Coronary artery (tissue), 2 donors: ENCODE measurements around the gene ST8SIA6.

ENCODE experiments used
- DNase-seq: peaks from one replicate; pipeline ENCODE4 v3.0.0-alpha.2; 2017; ENCODE audit warnings: low spot score
- H3K27ac ChIP-seq, 2 donors: fragments of 200-600 bp; sonication (generic); one replicate each; pipeline ENCODE4 v1.5.1; 2016 to 2019
- H3K4me3 ChIP-seq: fragments of 200-600 bp; sonication (generic); 2 replicates; pipeline ENCODE4 v1.5.1; 2016; ENCODE audit warnings: mild to moderate bottlenecking, moderate library complexity
- CTCF ChIP-seq: fragments of 200-600 bp; sonication (generic); IDR thresholded peaks from one replicate; pipeline ENCODE4 v1.5.1; 2019; ENCODE audit warnings: antibody characterized with exemption

The ST8SIA6 gene

GRCh38 chr10:17380888-17381287, 73.5 kb downstream of the ST8SIA6 start:
- no peak for DNase-seq
- Histone ChIP-seq H3K27ac (peak overlapping the region in 1 of 2 donors; percentile 23), H3K4me3 (no peak overlapping the region)
- no peak for TF ChIP-seq CTCF

GRCh38 chr10:17380016-17380415, 74.4 kb downstream of the ST8SIA6 start:
- no peak for TF ChIP-seq CTCF
- Histone ChIP-seq H3K27ac (peak overlapping the region in 1 of 2 donors; percentile 10), H3K4me3 (no peak overlapping the region)
- DNase-seq: no peak

GRCh38 chr10:17379151-17379690, 75.2 kb downstream of the ST8SIA6 start:
- H3K4me3 ChIP-seq: no peak overlapping the region
- TF ChIP-seq CTCF: no peak
- no peak overlapping the region for H3K27ac ChIP-seq
- no peak for DNase-seq

- no peak for DNase-seq
- Histone ChIP-seq H3K4me3 (no peak overlapping the region), H3K27ac (no peak overlapping the region)
- TF ChIP-seq CTCF: peak; percentile 15
Observed at GRCh38 chr10:17375936-17376584, 78.3 kb downstream of the ST8SIA6 start.

GRCh38 chr10:17368708-17369272, 85.6 kb downstream of the ST8SIA6 start:
- TF ChIP-seq CTCF: no peak
- Histone ChIP-seq H3K27ac (no peak overlapping the region), H3K4me3 (no peak overlapping the region)
- no peak for DNase-seq

GRCh38 chr10:17366705-17367104, 87.7 kb downstream of the ST8SIA6 start:
- TF ChIP-seq CTCF: no peak
- no peak overlapping the region for H3K27ac ChIP-seq
- H3K4me3 ChIP-seq: no peak overlapping the region
- no peak for DNase-seq

GRCh38 chr10:17365402-17365801, 89.0 kb downstream of the ST8SIA6 start:
- H3K27ac ChIP-seq: no peak overlapping the region

More at GRCh38 chr10:17365402-17365801, 89.0 kb downstream of the ST8SIA6 start:
- TF ChIP-seq CTCF: no peak
- H3K4me3 ChIP-seq: no peak overlapping the region
- DNase-seq: no peak
